ENCODE measurements around the gene CCDC81. TPM values are rescaled to one million over a fixed set of nuclear protein-coding genes. Genes with fewer than 3 reads are reported as not detected.
A peak's percentile ranks its signal among the peaks of the same experiment; 100 is the strongest.
"Not testable (repeated sequence)": the region's sequence is repeated elsewhere in the genome, so short reads cannot be mapped to it uniquely, and the experiment has no call there.

The CCDC81 gene
- total and polyA plus RNA-seq, 4 experiments from 2014 or later: 0.20 to 1.5 (median 0.90) TPM; not detected in 1

DNA sequence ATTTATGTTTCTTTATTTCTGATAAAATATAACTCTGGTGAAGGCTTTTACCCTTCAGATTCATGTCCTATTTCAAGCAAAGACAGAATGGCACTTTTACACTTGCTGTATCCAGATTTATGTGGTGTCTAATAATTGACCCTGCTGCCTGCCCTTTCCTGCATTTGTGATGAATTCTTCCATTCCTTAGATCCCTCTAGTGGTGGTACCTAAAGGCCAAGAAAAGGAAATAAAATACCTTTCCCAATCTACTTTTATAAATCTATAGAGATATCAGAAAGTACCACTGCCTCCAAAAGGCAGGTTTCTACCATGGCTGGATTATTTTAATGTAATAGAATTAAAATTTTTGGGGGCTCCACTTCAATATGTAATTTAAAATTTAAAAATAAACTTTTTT, 34.2 kb downstream of the CCDC81 start:
- intact Hi-C loops (cut with micrococcal nuclease): no loop called here
- Histone ChIP-seq H3K9me3 (ENCODE audit: control insufficient read depth in 1 of 2, low read length in 2 of 2) (no peaks in the 10 kb centered on the region), H3K4me1 (ENCODE audit: insufficient read depth, low read length) (no peaks in the 10 kb centered on the region), H3K36me3 (ENCODE audit: insufficient read depth, low read length) (no peaks in the 10 kb centered on the region), H3K27me3 (ENCODE audit: insufficient read depth, low read length) (no peaks in the 10 kb centered on the region), H3K4me3 (ENCODE audit: low read length in 2 of 2) (no peak overlapping the region), H3K27ac (ENCODE audit: low read depth, low read length) (no peak overlapping the region)
- Mint-ChIP-seq H3K27me3 (no peaks in the 10 kb centered on the region), H3K4me1 (no peaks in the 10 kb centered on the region), H3K27ac (no peak overlapping the region), H3K9me3 (no peaks in the 10 kb centered on the region), H3K36me3 (peaks cover 3% of the 10 kb centered on the region in 2 donors), H3K4me3 (no peak overlapping the region)
- ChIA-PET POLR2A (ENCODE audit: partially characterized antibody) (no interaction called here), CTCF (ENCODE audit: partially characterized antibody) (no interaction called here)
- no peak for DNase-seq

DNA sequence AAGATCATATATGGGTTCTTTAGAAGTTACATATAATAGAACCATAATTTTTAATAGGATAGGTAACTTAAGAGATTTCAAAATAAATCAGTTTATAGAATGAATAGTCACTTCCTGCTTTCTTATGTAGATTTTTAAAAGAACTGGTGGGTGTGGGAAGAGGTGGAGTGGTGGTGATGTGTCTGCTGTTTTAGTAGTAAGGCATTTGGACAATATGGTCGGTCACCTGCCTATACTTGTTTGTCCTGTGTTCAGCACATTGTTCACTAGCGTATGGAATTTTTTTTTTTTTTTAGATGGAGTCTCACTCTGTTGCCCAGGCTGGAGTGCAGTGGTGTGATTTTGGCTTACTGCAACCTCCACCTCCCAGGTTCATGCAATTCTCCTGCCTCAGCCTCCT, 39.3 kb downstream of the CCDC81 start:
- Mint-ChIP-seq H3K4me3 (no peak overlapping the region), H3K27ac (no peak overlapping the region), H3K36me3 (peaks cover 3% of the 10 kb centered on the region in 2 donors), H3K27me3 (no peaks in the 10 kb centered on the region), H3K4me1 (no peaks in the 10 kb centered on the region), H3K9me3 (no peaks in the 10 kb centered on the region)
- DNase-seq: no peak
- ChIA-PET CTCF (ENCODE audit: partially characterized antibody) (no interaction called here), POLR2A (ENCODE audit: partially characterized antibody) (no interaction called here)
- no peaks in the 10 kb centered on the region for H3K4me1 ChIP-seq (ENCODE audit: insufficient read depth, low read length)
- no peaks in the 10 kb centered on the region for H3K9me3 ChIP-seq (ENCODE audit: control insufficient read depth in 1 of 2, low read length in 2 of 2)
- H3K27ac ChIP-seq (ENCODE audit: low read depth, low read length): no peak overlapping the region
- H3K36me3 ChIP-seq (ENCODE audit: insufficient read depth, low read length): no peaks in the 10 kb centered on the region
- no peaks in the 10 kb centered on the region for H3K27me3 ChIP-seq (ENCODE audit: insufficient read depth, low read length)
- no peak overlapping the region for H3K4me3 ChIP-seq (ENCODE audit: low read length in 2 of 2)
- intact Hi-C loops (cut with micrococcal nuclease): no loop called here

GRCh38 chr11:86415026-86415425, 40.3 kb downstream of the CCDC81 start:
- H3K27ac Mint-ChIP-seq: no peak overlapping the region
- H3K36me3 ChIP-seq (ENCODE audit: insufficient read depth, low read length): no peaks in the 10 kb centered on the region
- no peaks in the 10 kb centered on the region for H3K4me1 ChIP-seq (ENCODE audit: insufficient read depth, low read length)
- no peak overlapping the region for H3K4me3 Mint-ChIP-seq
- H3K4me1 Mint-ChIP-seq: no peaks in the 10 kb centered on the region
- no peak for DNase-seq
- no peak overlapping the region for H3K27ac ChIP-seq (ENCODE audit: low read depth, low read length)
- H3K27me3 ChIP-seq (ENCODE audit: insufficient read depth, low read length): no peaks in the 10 kb centered on the region
- POLR2A ChIA-PET (ENCODE audit: partially characterized antibody): no interaction called here
- CTCF ChIA-PET (ENCODE audit: partially characterized antibody): no interaction called here
- H3K9me3 ChIP-seq (ENCODE audit: control insufficient read depth in 1 of 2, low read length in 2 of 2): no peaks in the 10 kb centered on the region
- peaks cover 0 to 3% of the 10 kb centered on the region in 2 donors for H3K36me3 Mint-ChIP-seq
- no peaks in the 10 kb centered on the region for H3K27me3 Mint-ChIP-seq
- no peaks in the 10 kb centered on the region for H3K9me3 Mint-ChIP-seq
- no peak overlapping the region for H3K4me3 ChIP-seq (ENCODE audit: low read length in 2 of 2)
- intact Hi-C loops (cut with micrococcal nuclease): no loop called here

- no peak overlapping the region for H3K27ac ChIP-seq (ENCODE audit: low read depth, low read length)
- H3K4me3 ChIP-seq (ENCODE audit: low read length in 2 of 2): no peak overlapping the region
- no peak overlapping the region for H3K27ac Mint-ChIP-seq
- POLR2A ChIA-PET (ENCODE audit: partially characterized antibody): no interaction called here
- peaks cover 0 to 2% (median 0%) of the 10 kb centered on the region in 8 donors for H3K9me3 Mint-ChIP-seq
- DNase-seq: no peak
- no peaks in the 10 kb centered on the region for H3K27me3 ChIP-seq (ENCODE audit: insufficient read depth, low read length)
- no peaks in the 10 kb centered on the region for H3K9me3 ChIP-seq (ENCODE audit: control insufficient read depth in 1 of 2, low read length in 2 of 2)
- no peak overlapping the region for H3K4me3 Mint-ChIP-seq
- H3K4me1 ChIP-seq (ENCODE audit: insufficient read depth, low read length): no peaks in the 10 kb centered on the region
- H3K4me1 Mint-ChIP-seq: no peaks in the 10 kb centered on the region
- no peaks in the 10 kb centered on the region for H3K27me3 Mint-ChIP-seq
- H3K36me3 ChIP-seq (ENCODE audit: insufficient read depth, low read length): no peaks in the 10 kb centered on the region
- peaks cover 0 to 3% of the 10 kb centered on the region in 2 donors for H3K36me3 Mint-ChIP-seq
- CTCF ChIA-PET (ENCODE audit: partially characterized antibody): no interaction called here
- intact Hi-C loops (cut with micrococcal nuclease): no loop called here
These were observed 41.8 kb downstream of the CCDC81 start for GRCh38 chr11:86416494-86416893.

DNA sequence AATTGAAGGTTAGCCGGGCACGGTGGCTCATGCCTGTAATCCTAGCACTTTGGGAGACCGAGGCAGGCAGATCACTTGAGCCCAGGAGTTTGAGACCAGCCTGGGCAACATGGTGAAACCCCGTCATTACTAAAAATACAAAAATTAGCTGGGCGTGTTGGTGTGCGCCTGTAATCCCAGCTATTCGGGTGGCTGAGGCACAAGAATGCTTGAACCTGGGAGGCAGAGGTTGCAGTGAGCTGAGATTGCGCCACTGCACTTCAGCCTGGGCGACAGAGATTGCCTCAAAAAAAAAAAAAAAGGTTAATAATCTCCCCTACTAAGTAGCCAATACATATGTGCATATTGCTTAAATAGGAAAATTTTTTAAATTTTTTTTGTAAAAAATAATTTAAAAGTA, 42.3 kb downstream of the CCDC81 start:
- H3K27me3 Mint-ChIP-seq; intact Hi-C loops (cut with micrococcal nuclease); H3K4me3 Mint-ChIP-seq; POLR2A ChIA-PET (ENCODE audit: partially characterized antibody); H3K9me3 Mint-ChIP-seq; H3K4me1 ChIP-seq (ENCODE audit: insufficient read depth, low read length); H3K27ac ChIP-seq (ENCODE audit: low read depth, low read length); H3K9me3 ChIP-seq (ENCODE audit: control insufficient read depth in 1 of 2, low read length in 2 of 2); H3K27ac Mint-ChIP-seq; H3K36me3 ChIP-seq (ENCODE audit: insufficient read depth, low read length); H3K4me1 Mint-ChIP-seq; DNase-seq; H3K36me3 Mint-ChIP-seq; H3K27me3 ChIP-seq (ENCODE audit: insufficient read depth, low read length); CTCF ChIA-PET (ENCODE audit: partially characterized antibody); H3K4me3 ChIP-seq (ENCODE audit: low read length in 2 of 2): not testable (repeated sequence)

DNA sequence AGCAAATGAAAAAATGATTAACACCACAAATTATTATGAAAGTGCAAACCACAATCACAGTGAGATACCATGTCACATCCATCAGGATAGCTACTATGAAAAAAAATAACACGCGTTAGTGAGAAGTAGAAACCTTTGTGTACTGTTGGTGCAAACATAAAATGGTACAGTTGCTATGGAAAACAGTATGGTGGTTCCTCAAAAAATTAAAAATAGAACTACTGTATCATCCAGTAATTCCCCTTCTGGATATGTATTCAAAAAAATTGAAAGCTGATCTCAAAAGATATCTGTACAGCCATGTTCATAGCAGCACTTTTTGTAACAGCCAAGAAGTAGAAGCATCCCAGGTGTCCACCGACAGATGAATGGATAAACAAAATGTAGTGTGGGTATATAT, 43.4 kb downstream of the CCDC81 start:
- Mint-ChIP-seq H3K4me3 (no peak overlapping the region), H3K27me3 (no peaks in the 10 kb centered on the region), H3K9me3 (peaks cover 0 to 2% (median 0%) of the 10 kb centered on the region in 8 donors), H3K27ac (no peak overlapping the region), H3K36me3 (peaks cover 3 to 4% of the 10 kb centered on the region in 2 donors), H3K4me1 (no peaks in the 10 kb centered on the region)
- Histone ChIP-seq H3K4me3 (ENCODE audit: low read length in 2 of 2) (no peak overlapping the region), H3K27ac (ENCODE audit: low read depth, low read length) (no peak overlapping the region), H3K4me1 (ENCODE audit: insufficient read depth, low read length) (no peaks in the 10 kb centered on the region), H3K9me3 (ENCODE audit: control insufficient read depth in 1 of 2, low read length in 2 of 2) (no peaks in the 10 kb centered on the region), H3K36me3 (ENCODE audit: insufficient read depth, low read length) (no peaks in the 10 kb centered on the region), H3K27me3 (ENCODE audit: insufficient read depth, low read length) (no peaks in the 10 kb centered on the region)
- POLR2A ChIA-PET (ENCODE audit: partially characterized antibody): no interaction called here
- intact Hi-C loops (cut with micrococcal nuclease): no loop called here
- CTCF ChIA-PET (ENCODE audit: partially characterized antibody): interaction anchor here (0.6 kb wide), 1 partner anchor 190 kb away, joined by 3 read pairs; no protein-coding TSS in a partner anchor
- no peak for DNase-seq

- Histone ChIP-seq H3K4me1 (ENCODE audit: insufficient read depth, low read length) (no peaks in the 10 kb centered on the region), H3K4me3 (ENCODE audit: low read length in 2 of 2) (no peak overlapping the region), H3K27ac (ENCODE audit: low read depth, low read length) (no peak overlapping the region), H3K27me3 (ENCODE audit: insufficient read depth, low read length) (no peaks in the 10 kb centered on the region), H3K9me3 (ENCODE audit: control insufficient read depth in 1 of 2, low read length in 2 of 2) (no peaks in the 10 kb centered on the region), H3K36me3 (ENCODE audit: insufficient read depth, low read length) (no peaks in the 10 kb centered on the region)
- H3K4me1 Mint-ChIP-seq: no peaks in the 10 kb centered on the region
- peaks cover 3 to 4% of the 10 kb centered on the region in 2 donors for H3K36me3 Mint-ChIP-seq
- no peaks in the 10 kb centered on the region for H3K27me3 Mint-ChIP-seq
- ChIA-PET CTCF (ENCODE audit: partially characterized antibody) (interaction anchor here (0.6 kb wide), 1 partner anchor 190 kb away, joined by 3 read pairs; no protein-coding TSS in a partner anchor), POLR2A (ENCODE audit: partially characterized antibody) (no interaction called here)
- intact Hi-C loops (cut with micrococcal nuclease): no loop called here
- H3K4me3 Mint-ChIP-seq: no peak overlapping the region
- H3K27ac Mint-ChIP-seq: peak overlapping the region in 1 of 7 donors; percentile 13
- peaks cover 0 to 2% (median 0%) of the 10 kb centered on the region in 8 donors for H3K9me3 Mint-ChIP-seq
- no peak for DNase-seq
These were observed 43.8 kb downstream of the CCDC81 start for GRCh38 chr11:86418513-86418912.

DNA sequence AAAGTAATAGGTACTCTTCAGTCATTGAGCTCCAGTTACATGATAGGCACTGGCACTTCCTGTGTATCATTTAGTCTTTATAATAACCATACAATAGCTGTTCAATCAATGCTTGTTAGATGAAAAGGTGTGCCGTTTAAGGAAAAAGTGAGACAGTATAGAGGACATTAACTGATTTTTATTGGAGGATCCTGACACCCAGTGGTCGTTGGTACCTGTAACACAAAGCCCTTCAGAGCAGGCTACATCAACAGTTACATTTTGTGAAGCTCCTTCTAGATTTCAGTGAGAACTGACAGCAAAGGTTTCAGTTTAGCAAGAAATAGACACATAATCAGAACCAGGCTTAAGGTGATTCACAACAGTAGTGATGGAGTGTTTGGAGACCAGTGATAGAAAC, 44.2 kb downstream of the CCDC81 start:
- ChIA-PET CTCF (ENCODE audit: partially characterized antibody) (interaction anchor here (0.6 kb wide), 1 partner anchor 190 kb away, joined by 3 read pairs; no protein-coding TSS in a partner anchor), POLR2A (ENCODE audit: partially characterized antibody) (no interaction called here)
- Histone ChIP-seq H3K4me3 (ENCODE audit: low read length in 2 of 2) (no peak overlapping the region), H3K27me3 (ENCODE audit: insufficient read depth, low read length) (no peaks in the 10 kb centered on the region), H3K27ac (ENCODE audit: low read depth, low read length) (no peak overlapping the region), H3K36me3 (ENCODE audit: insufficient read depth, low read length) (no peaks in the 10 kb centered on the region), H3K9me3 (ENCODE audit: control insufficient read depth in 1 of 2, low read length in 2 of 2) (no peaks in the 10 kb centered on the region), H3K4me1 (ENCODE audit: insufficient read depth, low read length) (no peaks in the 10 kb centered on the region)
- DNase-seq: no peak
- peaks cover 0 to 2% (median 0%) of the 10 kb centered on the region in 8 donors for H3K9me3 Mint-ChIP-seq
- no peak overlapping the region for H3K27ac Mint-ChIP-seq
- intact Hi-C loops (cut with micrococcal nuclease): no loop called here
- H3K27me3 Mint-ChIP-seq: no peaks in the 10 kb centered on the region
- peaks cover 2 to 4% of the 10 kb centered on the region in 2 donors for H3K36me3 Mint-ChIP-seq
- no peak overlapping the region for H3K4me3 Mint-ChIP-seq
- H3K4me1 Mint-ChIP-seq: no peaks in the 10 kb centered on the region
